Progenitor cell of endocrine pancreas (in vitro differentiated cells): ENCODE measurements around the gene MACROD2. TPM values are rescaled to one million over a fixed set of nuclear protein-coding genes. Genes with fewer than 3 reads are reported as not detected.

ENCODE experiments used
- DNase-seq: peaks from one replicate; pipeline ENCODE4 v3.0.0; 2021; ENCODE audit warnings: low spot score; ENCODE audit not compliant: unreplicated experiment
- H3K27ac Mint-ChIP-seq: 2 replicates; pipeline ENCODE4 v1.8.0; 2021; ENCODE audit warnings: mild to moderate bottlenecking, moderate library complexity, mixed read lengths
- H3K27me3 Mint-ChIP-seq: 2 replicates; pipeline ENCODE4 v1.8.0; 2021; ENCODE audit warnings: mixed read lengths
- H3K36me3 Mint-ChIP-seq: 2 replicates; pipeline ENCODE4 v1.8.0; 2022; ENCODE audit warnings: mixed read lengths; ENCODE audit not compliant: insufficient read depth
- H3K4me1 Mint-ChIP-seq: 2 replicates; pipeline ENCODE4 v1.8.0; 2021; ENCODE audit warnings: low read depth, mixed read lengths
- H3K4me3 Mint-ChIP-seq: 2 replicates; pipeline ENCODE4 v1.8.0; 2021; ENCODE audit warnings: low read depth, mild to moderate bottlenecking, moderate library complexity, mixed read lengths
- H3K9me3 Mint-ChIP-seq: 2 replicates; pipeline ENCODE4 v1.8.0; 2021; ENCODE audit warnings: low read depth, mixed read lengths
- total RNA-seq: library from RNA; stranded (reverse); gene quantifications from 2 replicates; pipeline ENCODE4 v1.2.1, GENCODE V29; 2021
- TF ChIP-seq, protein P1 (sequence below): fragments of 200-600 bp; sonication (generic); IDR thresholded peaks from one replicate; pipeline ENCODE4 v1.5.0; 2021; ENCODE audit warnings: antibody characterized with exemption, mild to moderate bottlenecking; ENCODE audit not compliant: unreplicated experiment

MACROD2 gene
- total RNA-seq, 1 donor from 2014 or later, result 7.6 TPM

- Mint-ChIP-seq H3K27me3 (no peaks in the 10 kb centered on the region), H3K36me3 (no peaks in the 10 kb centered on the region), H3K4me1 (peaks cover 13% of the 10 kb centered on the region), H3K9me3 (no peaks in the 10 kb centered on the region), H3K27ac (no peak overlapping the region), H3K4me3 (no peak overlapping the region)
- no peak for DNase-seq
- TF ChIP-seq, protein P1, sequence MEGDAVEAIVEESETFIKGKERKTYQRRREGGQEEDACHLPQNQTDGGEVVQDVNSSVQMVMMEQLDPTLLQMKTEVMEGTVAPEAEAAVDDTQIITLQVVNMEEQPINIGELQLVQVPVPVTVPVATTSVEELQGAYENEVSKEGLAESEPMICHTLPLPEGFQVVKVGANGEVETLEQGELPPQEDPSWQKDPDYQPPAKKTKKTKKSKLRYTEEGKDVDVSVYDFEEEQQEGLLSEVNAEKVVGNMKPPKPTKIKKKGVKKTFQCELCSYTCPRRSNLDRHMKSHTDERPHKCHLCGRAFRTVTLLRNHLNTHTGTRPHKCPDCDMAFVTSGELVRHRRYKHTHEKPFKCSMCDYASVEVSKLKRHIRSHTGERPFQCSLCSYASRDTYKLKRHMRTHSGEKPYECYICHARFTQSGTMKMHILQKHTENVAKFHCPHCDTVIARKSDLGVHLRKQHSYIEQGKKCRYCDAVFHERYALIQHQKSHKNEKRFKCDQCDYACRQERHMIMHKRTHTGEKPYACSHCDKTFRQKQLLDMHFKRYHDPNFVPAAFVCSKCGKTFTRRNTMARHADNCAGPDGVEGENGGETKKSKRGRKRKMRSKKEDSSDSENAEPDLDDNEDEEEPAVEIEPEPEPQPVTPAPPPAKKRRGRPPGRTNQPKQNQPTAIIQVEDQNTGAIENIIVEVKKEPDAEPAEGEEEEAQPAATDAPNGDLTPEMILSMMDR, result no peak
Observed at GRCh38 chr20:14951707-14952418, 956.5 kb downstream of the MACROD2 start.

DNA sequence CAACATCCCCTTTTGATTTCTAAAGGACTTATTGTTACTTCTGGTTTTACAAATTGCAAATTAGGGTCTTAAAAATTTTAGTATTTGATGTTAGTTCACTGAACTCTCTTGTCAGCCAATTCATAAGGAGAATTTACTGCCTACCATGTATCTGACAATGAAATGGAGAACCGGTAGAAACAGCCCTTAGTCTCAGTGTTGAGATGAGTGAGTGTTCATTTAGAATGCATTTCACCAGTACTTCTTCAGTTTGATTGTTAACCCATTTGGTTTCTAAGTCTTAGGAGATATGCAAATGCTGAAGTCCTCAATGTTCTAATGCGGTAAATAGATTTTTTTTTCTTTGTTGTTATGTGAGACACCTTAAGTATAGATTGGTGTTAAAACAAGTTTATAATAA, 958.4 kb downstream of the MACROD2 start:
- TF ChIP-seq, protein P1, result no peak
- no peak for DNase-seq
- Mint-ChIP-seq H3K27me3 (no peaks in the 10 kb centered on the region), H3K36me3 (no peaks in the 10 kb centered on the region), H3K27ac (peak overlapping the region; percentile 54), H3K4me3 (no peak overlapping the region), H3K4me1 (peaks cover 17% of the 10 kb centered on the region), H3K9me3 (no peaks in the 10 kb centered on the region)

DNA sequence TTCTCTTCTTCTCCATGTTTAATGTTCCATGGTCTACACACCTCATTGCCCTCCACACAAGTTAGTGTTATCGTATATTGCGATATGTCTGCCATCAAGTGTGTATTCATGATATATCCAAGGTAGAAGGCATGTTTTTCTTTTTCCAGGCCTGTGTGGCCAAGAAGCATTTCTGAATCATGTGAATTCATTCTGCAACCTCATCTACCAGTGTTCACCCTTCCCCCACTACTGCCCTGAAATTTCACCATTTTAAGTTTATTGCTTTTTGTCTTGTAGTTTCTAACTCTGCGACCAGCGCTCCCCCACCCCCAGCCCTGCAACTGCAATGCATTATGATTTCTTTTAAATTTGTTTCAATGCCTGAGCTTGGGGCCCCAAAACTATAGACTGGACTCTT, 960.1 kb downstream of the MACROD2 start:
- H3K36me3 Mint-ChIP-seq, result no peaks in the 10 kb centered on the region
- H3K27ac Mint-ChIP-seq, result peak overlapping the region; percentile 85
- TF ChIP-seq, protein P1, result no peak
- DNase-seq, result no peak
- no peak overlapping the region for H3K4me3 Mint-ChIP-seq
- peaks cover 17% of the 10 kb centered on the region for H3K4me1 Mint-ChIP-seq
- peaks cover 3% of the 10 kb centered on the region for H3K9me3 Mint-ChIP-seq
- H3K27me3 Mint-ChIP-seq, result no peaks in the 10 kb centered on the region

- TF ChIP-seq, protein P1, result no peak
- no peaks in the 10 kb centered on the region for H3K36me3 Mint-ChIP-seq
- no peak overlapping the region for H3K4me3 Mint-ChIP-seq
- peaks cover 3% of the 10 kb centered on the region for H3K9me3 Mint-ChIP-seq
- no peak for DNase-seq
- peak overlapping the region; percentile 50 for H3K27ac Mint-ChIP-seq
- peaks cover 17% of the 10 kb centered on the region for H3K4me1 Mint-ChIP-seq
- no peaks in the 10 kb centered on the region for H3K27me3 Mint-ChIP-seq
Observed at GRCh38 chr20:14956026-14956425, 960.7 kb downstream of the MACROD2 start.

DNA sequence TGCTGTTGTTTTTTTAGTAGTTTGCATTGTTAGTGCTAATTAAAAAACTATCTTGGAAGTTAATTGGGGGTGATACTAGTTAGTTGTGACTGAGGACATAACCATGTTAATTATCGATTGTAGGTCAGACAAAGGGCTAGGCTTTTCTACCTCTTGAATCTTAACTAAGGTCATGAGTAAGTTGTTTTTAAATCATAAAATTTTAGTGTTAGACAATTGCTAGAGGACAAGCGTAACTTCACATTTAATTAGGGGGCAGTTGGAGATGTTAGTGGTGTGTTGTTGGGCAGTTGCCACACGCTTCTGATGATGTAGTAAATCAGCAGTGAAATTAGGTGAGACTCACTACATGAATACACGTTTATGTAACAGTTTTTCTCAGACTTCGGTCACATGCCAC, 961.2 kb downstream of the MACROD2 start:
- peak overlapping the region; percentile 50 for H3K27ac Mint-ChIP-seq
- H3K4me1 Mint-ChIP-seq, result peaks cover 17% of the 10 kb centered on the region
- TF ChIP-seq, protein P1, result no peak
- no peaks in the 10 kb centered on the region for H3K27me3 Mint-ChIP-seq
- DNase-seq, result no peak
- H3K9me3 Mint-ChIP-seq, result peaks cover 3% of the 10 kb centered on the region
- H3K4me3 Mint-ChIP-seq, result no peak overlapping the region
- H3K36me3 Mint-ChIP-seq, result no peaks in the 10 kb centered on the region
